Esophagus muscularis mucosa (tissue), 4 donors: ENCODE data around the gene GNG11. TPM values are rescaled to one million over a fixed set of nuclear protein-coding genes. Genes with fewer than 3 reads are reported as not detected.
"Not testable (repeated sequence)": the region's sequence is repeated elsewhere in the genome, so short reads cannot be mapped to it uniquely, and the experiment has no call there.

ENCODE experiments used
- DNase-seq: peaks from one replicate; pipeline ENCODE4 v3.0.0-alpha.2; 2017; ENCODE audit errors: extremely low spot score
- H3K27ac ChIP-seq, 4 donors: fragments of 200-600 bp; sonication (generic); replicated peaks in 1 of 4; 1 replicate in 3 of 4; 2 replicates in 1 of 4; pipeline ENCODE4 v1.5.1; 2016 to 2019; ENCODE audit warnings: mild to moderate bottlenecking in 1 of 4
- H3K27me3 ChIP-seq, 4 donors: fragments of 200-600 bp; sonication (generic); one replicate each; pipeline versions ENCODE4 v1.5.1 to v1.6.0; 2016 to 2019
- H3K36me3 ChIP-seq, 4 donors: fragments of 200-600 bp; sonication (generic); one replicate each; pipeline ENCODE4 v1.5.1; 2016 to 2019
- H3K4me1 ChIP-seq, 4 donors: fragments of 200-600 bp; sonication (generic); one replicate each; pipeline ENCODE4 v1.5.1; 2016 to 2019
- H3K4me3 ChIP-seq, 4 donors: fragments of 200-600 bp; sonication (generic); 1 replicate in 2 of 4; 2 replicates in 2 of 4; pipeline ENCODE4 v1.5.1; 2016 to 2019; ENCODE audit warnings: mild to moderate bottlenecking in 4 of 4, moderate library complexity in 1 of 4
- H3K9me3 ChIP-seq, 4 donors: fragments of 200-600 bp; sonication (generic); 1 replicate in 3 of 4; 2 replicates in 1 of 4; pipeline ENCODE4 v1.5.1; 2016 to 2019
- EP300 ChIP-seq: sonication (generic); formaldehyde crosslinking; IDR thresholded peaks from one replicate; pipeline ENCODE4 v1.6.1; 2017; ENCODE audit warnings: antibody characterized with exemption
- POLR2A ChIP-seq: fragments of 450-650 bp; IDR thresholded peaks from one replicate; pipeline ENCODE4 v1.6.1; 2017; ENCODE audit warnings: antibody characterized with exemption, moderate library complexity, mild to moderate bottlenecking, low read depth
- POLR2AphosphoS5 ChIP-seq, 2 donors: sonication (generic); formaldehyde crosslinking; IDR thresholded peaks; one replicate each; pipeline ENCODE4 v1.6.1; 2017; ENCODE audit warnings: antibody characterized with exemption in 2 of 2
- WGBS: methylation state at CpG from one replicate; pipeline ENCODE4 v1.1.5; 2018; 5-methylcytosine and 5-hydroxymethylcytosine counted together
- intact Hi-C: fragments of 100-400 bp; cut with DNase I; formaldehyde crosslinking; loops from one replicate; pipeline ENCODE4 v1.15.1; 2023
- total RNA-seq, 4 donors: library from RNA; depleted of rRNA; stranded (reverse); fragments of >200 nt; gene quantifications; one replicate each; pipeline versions ENCODE4 v1.1.0 to v1.2.1, GENCODE V29; 2016
- TF ChIP-seq, protein P1 (sequence below), 3 experiments: fragments of 200-600 bp in 2 of 3; fragments of 450-650 bp in 1 of 3; sonication (generic) in 2 of 3; IDR thresholded peaks; one replicate each; pipeline ENCODE4 v1.5.1; 2017 to 2019; ENCODE audit warnings: antibody characterized with exemption in 3 of 3, mild to moderate bottlenecking in 2 of 3, moderate library complexity in 1 of 3

The GNG11 gene
- total RNA-seq, 4 donors from 2014 or later = 19.9 to 26.0 (median 22.3) TPM

DNA sequence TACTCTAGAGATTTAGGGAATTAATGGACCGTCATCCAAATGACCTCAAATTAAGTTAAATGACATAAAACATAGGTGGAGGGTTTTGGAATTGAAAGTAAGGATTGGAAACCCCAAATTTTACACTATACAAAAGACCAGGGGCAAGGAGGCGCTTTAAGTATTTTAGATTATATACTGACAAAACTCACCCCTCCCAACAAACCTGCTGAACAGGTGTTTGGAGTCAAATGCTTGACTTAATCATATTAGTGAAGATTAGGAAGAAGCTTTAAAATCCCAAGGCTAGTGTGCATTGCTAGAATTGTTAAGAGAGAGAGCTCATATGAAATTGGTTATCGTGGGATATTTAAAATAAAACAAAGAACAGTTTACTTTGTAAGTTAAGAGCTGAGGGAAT lies 15.3 kb upstream of the GNG11 start, which contains the start of gene GNGT1:
Gene GNGT1, plus strand, starts transcription at position 301 of the 400 bp plus-strand sequence. CDS start 180 bp downstream, outside the sequence.
- no peaks in the 10 kb centered on the region for H3K9me3 ChIP-seq
- DNase-seq = no peak
- H3K4me3 ChIP-seq = no peak within 1 kb of the TSS
- no peaks in the 10 kb centered on the region for H3K27me3 ChIP-seq
- H3K27ac ChIP-seq = no peak within 1 kb of the TSS
- H3K4me1 ChIP-seq = peaks cover 8 to 15% (median 13%) of the 10 kb centered on the region in 4 donors
- intact Hi-C loops = loop anchor here (5.0 to 10.0 kb wide), 2 partner anchors 101 to 369 kb away; no protein-coding TSS in a partner anchor
- 79% methylated on average over 3 of the region's 3 CpGs for WGBS
- no peaks in the 10 kb centered on the region for H3K36me3 ChIP-seq
- TF ChIP-seq POLR2A (no peak), POLR2AphosphoS5 (IDR thresholded peaks at IDR 0.05) (no peak), EP300 (no peak)
- TF ChIP-seq, protein P1, sequence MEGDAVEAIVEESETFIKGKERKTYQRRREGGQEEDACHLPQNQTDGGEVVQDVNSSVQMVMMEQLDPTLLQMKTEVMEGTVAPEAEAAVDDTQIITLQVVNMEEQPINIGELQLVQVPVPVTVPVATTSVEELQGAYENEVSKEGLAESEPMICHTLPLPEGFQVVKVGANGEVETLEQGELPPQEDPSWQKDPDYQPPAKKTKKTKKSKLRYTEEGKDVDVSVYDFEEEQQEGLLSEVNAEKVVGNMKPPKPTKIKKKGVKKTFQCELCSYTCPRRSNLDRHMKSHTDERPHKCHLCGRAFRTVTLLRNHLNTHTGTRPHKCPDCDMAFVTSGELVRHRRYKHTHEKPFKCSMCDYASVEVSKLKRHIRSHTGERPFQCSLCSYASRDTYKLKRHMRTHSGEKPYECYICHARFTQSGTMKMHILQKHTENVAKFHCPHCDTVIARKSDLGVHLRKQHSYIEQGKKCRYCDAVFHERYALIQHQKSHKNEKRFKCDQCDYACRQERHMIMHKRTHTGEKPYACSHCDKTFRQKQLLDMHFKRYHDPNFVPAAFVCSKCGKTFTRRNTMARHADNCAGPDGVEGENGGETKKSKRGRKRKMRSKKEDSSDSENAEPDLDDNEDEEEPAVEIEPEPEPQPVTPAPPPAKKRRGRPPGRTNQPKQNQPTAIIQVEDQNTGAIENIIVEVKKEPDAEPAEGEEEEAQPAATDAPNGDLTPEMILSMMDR (IDR thresholded peaks at IDR 0.05) = no peak

DNA sequence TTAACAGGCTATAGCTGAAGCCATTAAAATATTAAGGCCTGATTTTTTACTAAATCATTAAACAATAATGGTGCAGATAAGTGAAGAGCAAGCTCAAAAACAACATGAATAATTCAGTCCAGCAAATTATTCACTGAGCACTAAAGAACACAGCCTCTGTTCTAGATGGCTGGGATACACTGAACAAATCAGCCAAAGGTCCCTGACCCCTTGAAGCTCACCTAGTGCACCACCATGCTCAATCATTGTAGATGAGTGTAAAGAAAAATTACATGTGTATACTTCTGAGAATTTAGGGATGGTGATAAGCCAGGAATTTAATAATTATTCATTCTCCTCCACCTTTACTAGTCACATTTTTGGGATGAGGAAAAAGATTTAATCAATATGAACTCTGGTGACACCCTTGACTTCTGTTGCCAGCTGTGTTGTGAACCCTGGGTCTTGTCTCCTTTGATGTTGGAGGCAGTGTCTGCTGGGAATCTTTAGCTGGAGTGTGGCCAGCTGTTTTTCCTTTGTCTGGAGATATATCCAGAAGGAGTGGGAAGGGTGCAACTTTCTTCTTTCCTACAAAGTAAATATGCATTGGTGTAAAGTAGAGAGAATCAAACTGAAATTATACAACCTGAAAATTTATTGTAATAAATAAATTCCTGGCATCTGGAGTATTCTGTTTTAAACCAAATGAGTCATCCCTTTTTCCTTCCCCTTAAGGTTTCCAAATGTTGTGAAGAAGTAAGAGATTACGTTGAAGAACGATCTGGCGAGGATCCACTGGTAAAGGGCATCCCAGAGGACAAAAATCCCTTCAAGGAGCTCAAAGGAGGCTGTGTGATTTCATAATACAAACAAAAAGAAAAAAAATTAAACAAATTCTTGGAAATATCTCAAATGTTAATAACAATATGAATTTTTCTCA lies 11.2 kb upstream of the GNG11 start:
- peaks cover 19 to 31% (median 25%) of the 10 kb centered on the region in 4 donors for H3K4me1 ChIP-seq
- no peak overlapping the region for H3K4me3 ChIP-seq
- H3K27me3 ChIP-seq = no peaks in the 10 kb centered on the region
- TF ChIP-seq POLR2AphosphoS5 (IDR thresholded peaks at IDR 0.05) (no peak), POLR2A (no peak), EP300 (no peak)
- TF ChIP-seq, protein P1 (IDR thresholded peaks at IDR 0.05) = no peak
- intact Hi-C loops = no loop called here
- WGBS = 10% methylated on average over 3 of the region's 3 CpGs
- H3K9me3 ChIP-seq = no peaks in the 10 kb centered on the region
- H3K36me3 ChIP-seq = no peaks in the 10 kb centered on the region
- H3K27ac ChIP-seq = peak overlapping the region; percentile 38 to 70 (median 56)
- no peak for DNase-seq

DNA sequence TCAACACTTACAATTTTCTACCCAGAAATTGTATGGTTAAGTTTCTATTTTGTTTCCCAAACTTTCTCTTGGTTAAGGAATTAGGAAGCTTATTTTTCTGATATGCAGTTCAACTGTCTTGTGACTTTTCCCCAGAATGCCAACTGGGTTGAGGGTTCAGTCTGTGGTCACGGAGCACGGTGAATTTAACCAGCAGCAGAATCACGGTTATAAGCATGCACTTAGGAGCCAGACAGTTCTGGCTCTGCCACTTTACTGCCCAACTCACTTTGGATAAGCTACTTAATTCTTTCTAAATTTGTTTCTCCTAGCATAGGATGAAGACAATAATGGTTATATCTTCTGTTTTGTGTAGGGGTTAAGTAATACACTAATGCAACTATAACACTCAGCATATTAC lies 10.3 kb upstream of the GNG11 start:
- H3K9me3 ChIP-seq, H3K4me3 ChIP-seq, intact Hi-C loops, H3K36me3 ChIP-seq, DNase-seq, H3K27me3 ChIP-seq: not testable (repeated sequence)
- 56% methylated on average over 3 of the region's 3 CpGs for WGBS
- Histone ChIP-seq H3K4me1 (peaks cover 19 to 38% (median 27%) of the 10 kb centered on the region in 4 donors), H3K27ac (peak overlapping the region; percentile 38 to 70 (median 56))

DNA sequence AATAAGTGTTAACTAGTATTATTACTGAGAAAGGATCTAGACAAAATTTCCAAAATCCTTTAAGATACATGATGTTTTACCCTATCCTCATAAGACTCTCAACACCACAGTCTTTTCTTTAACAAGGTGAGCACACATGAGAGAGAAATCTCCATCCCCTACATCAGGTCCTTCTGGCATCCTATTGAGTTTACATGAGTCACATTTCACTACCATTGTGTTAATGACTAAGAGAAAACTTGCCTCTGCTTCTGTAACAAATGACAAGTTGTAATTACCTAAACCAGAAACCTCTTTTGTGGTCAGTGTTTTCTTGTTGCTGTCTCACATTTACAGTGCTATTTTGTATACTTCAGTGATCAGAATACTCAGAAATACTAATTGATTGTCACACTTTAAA lies 9.9 kb upstream of the GNG11 start:
- H3K27me3 ChIP-seq, DNase-seq, H3K4me3 ChIP-seq, intact Hi-C loops, H3K36me3 ChIP-seq, H3K9me3 ChIP-seq: not testable (repeated sequence)
- H3K27ac ChIP-seq = peak overlapping the region in 2 of 4 donors; percentile 30 to 49
- H3K4me1 ChIP-seq = peaks cover 19 to 38% (median 27%) of the 10 kb centered on the region in 4 donors

DNA sequence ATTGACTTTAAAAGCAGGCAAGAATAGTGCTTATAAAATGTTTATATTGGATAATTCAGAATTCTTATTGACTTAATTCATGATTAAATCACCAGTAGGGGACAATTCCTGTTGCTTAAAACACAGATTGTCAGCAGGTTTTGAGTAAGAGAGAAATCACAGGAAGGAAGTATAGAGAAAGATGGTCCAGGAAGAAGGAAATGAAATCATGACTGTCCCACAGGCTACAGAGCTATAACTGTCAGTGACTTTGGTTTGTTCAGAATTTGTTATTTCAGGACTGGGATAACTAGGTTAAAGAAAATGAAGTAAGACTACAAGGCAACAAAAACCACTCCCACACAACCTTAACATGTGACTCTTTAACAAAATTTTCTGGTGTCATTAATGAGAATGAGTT lies 8.3 kb upstream of the GNG11 start:
- intact Hi-C loops = no loop called here
- Histone ChIP-seq H3K27ac (peak overlapping the region in 3 of 4 donors; percentile 31 to 66 (median 50)), H3K27me3 (no peaks in the 10 kb centered on the region), H3K4me3 (no peak overlapping the region), H3K4me1 (peaks cover 19 to 38% (median 27%) of the 10 kb centered on the region in 4 donors), H3K9me3 (no peaks in the 10 kb centered on the region), H3K36me3 (no peaks in the 10 kb centered on the region)
- TF ChIP-seq, protein P1 (IDR thresholded peaks at IDR 0.05) = no peak
- TF ChIP-seq POLR2A = no peak
- no peak for TF ChIP-seq POLR2AphosphoS5 (IDR thresholded peaks at IDR 0.05)
- no peak for TF ChIP-seq EP300
- no peak for DNase-seq
